ENCODE measurements around the gene PIP4K2B. TPM values are rescaled to one million over a fixed set of nuclear protein-coding genes. Genes with fewer than 3 reads are reported as not detected.

The PIP4K2B gene
- total and polyA plus RNA-seq, 2 experiments from 2014 or later, result 17.4 to 116 TPM

DNA sequence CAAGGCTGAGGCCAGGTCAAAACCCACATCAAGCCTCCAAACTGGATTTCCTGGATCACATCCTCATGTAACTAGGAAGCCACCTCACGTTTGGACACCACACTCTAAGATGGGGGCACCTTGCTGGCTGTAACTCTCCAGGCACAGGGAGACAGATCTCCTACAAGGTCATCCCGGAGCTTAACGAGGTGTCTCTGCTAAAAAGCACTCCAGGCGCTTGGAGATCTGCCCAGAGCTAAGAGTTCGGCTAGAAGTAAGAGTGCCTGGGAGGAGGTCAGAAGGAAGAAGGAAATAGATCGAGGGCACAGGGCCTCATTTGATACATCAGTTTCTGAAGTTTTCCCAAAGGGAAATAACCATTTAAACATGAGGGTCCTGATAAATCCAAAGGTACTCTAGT is 30.9 kb downstream of the PIP4K2B start:
- H3K4me1 ChIP-seq (ENCODE audit: low read depth), result no peaks in the 10 kb centered on the region
- H3K4me3 ChIP-seq, result no peak overlapping the region
- DNase-seq (ENCODE audit: low read depth in 1 of 2, low spot score in 1 of 2), result no peak
- TF ChIP-seq, protein P1, sequence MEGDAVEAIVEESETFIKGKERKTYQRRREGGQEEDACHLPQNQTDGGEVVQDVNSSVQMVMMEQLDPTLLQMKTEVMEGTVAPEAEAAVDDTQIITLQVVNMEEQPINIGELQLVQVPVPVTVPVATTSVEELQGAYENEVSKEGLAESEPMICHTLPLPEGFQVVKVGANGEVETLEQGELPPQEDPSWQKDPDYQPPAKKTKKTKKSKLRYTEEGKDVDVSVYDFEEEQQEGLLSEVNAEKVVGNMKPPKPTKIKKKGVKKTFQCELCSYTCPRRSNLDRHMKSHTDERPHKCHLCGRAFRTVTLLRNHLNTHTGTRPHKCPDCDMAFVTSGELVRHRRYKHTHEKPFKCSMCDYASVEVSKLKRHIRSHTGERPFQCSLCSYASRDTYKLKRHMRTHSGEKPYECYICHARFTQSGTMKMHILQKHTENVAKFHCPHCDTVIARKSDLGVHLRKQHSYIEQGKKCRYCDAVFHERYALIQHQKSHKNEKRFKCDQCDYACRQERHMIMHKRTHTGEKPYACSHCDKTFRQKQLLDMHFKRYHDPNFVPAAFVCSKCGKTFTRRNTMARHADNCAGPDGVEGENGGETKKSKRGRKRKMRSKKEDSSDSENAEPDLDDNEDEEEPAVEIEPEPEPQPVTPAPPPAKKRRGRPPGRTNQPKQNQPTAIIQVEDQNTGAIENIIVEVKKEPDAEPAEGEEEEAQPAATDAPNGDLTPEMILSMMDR (IDR thresholded peaks at IDR 0.05; ENCODE audit: low read depth, low read length), result no peak
- H3K27me3 ChIP-seq, result no peaks in the 10 kb centered on the region
- H3K9me3 ChIP-seq (ENCODE audit: low read depth), result no peaks in the 10 kb centered on the region
- peak overlapping the region; percentile 40 for H3K27ac ChIP-seq
- H3K36me3 ChIP-seq, result peaks cover 57% of the 10 kb centered on the region

DNA sequence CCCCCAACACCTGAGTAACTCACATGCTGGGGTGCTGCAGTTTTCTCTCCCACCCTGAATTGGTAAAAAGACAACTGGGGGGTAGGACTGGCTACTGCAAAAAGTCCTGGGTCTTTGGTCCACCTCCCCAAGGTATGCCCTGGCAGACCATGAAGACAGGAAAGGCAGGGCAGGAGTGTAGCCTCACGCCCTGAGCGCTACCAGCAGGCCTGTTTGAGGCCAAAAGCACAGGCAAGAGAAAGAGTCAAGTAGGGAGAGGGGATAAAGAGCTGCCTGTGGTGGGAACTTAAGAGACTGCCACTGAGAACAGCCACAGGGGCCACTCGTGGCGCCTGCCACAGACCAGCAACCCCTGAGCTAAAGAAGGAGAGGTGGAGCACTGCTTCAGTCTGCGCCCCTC is 33.0 kb downstream of the PIP4K2B start:
- Histone ChIP-seq H3K4me1 (ENCODE audit: low read depth) (no peaks in the 10 kb centered on the region), H3K27me3 (no peaks in the 10 kb centered on the region), H3K27ac (no peak overlapping the region), H3K36me3 (peaks cover 50% of the 10 kb centered on the region), H3K9me3 (ENCODE audit: low read depth) (no peaks in the 10 kb centered on the region), H3K4me3 (no peak overlapping the region)
- no peak for DNase-seq (ENCODE audit: low read depth in 1 of 2, low spot score in 1 of 2)
- TF ChIP-seq, protein P1 (IDR thresholded peaks at IDR 0.05; ENCODE audit: low read depth, low read length), result no peak

DNA sequence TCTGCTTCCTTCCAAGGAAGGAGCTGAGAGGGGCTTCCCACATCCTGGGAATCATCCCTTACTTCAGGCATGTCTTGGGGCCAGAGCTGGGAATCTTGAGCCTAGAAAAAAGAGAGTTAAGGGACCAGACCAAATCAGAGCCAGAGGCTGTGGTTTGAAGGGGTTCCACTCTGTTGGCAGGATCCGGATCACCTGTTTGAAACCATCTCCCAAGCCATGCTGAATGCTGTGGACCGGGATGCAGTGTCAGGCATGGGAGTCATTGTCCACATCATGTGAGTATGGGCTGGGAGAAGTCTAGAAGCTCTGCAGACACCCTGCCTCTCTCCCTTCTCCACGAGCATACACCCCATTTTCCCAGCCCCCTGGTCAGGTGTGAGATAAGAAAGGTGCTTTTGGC is 37.1 kb downstream of the PIP4K2B start:
- TF ChIP-seq, protein P1 (IDR thresholded peaks at IDR 0.05; ENCODE audit: low read depth, low read length), result no peak
- H3K4me3 ChIP-seq, result no peak overlapping the region
- no peak overlapping the region for H3K27ac ChIP-seq

DNA sequence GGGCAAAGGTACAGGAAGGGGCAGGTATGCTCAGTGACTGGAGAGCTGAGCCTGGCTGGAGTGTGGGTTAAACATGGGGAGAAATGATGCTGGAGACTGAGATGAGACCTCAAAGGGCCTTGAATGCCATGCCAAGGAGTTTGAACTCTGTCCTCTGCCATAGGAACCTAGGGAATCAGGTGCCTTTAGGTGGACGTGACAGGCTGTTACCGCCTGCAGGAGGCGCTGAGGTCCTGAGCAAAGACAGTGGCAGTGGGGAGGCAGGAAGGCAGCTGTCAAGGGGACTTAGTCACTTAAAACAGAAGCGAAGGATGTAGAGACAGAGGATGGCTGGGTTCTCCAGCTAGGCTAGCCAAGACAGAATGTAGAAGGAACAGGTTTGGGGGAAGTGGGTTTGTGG is 37.7 kb downstream of the PIP4K2B start:
- Histone ChIP-seq H3K27me3 (no peaks in the 10 kb centered on the region), H3K27ac (no peak overlapping the region), H3K4me3 (no peak overlapping the region), H3K36me3 (peaks cover 46% of the 10 kb centered on the region), H3K9me3 (ENCODE audit: low read depth) (no peaks in the 10 kb centered on the region), H3K4me1 (ENCODE audit: low read depth) (no peaks in the 10 kb centered on the region)
- TF ChIP-seq, protein P1 (IDR thresholded peaks at IDR 0.05; ENCODE audit: low read depth, low read length), result peak; percentile 36
- DNase-seq (ENCODE audit: low read depth in 1 of 2, low spot score in 1 of 2), result peak; percentile 35 to 36

More for the DNA sequence above, 37.1 kb downstream of the PIP4K2B start:
- no peak for DNase-seq (ENCODE audit: low read depth in 1 of 2, low spot score in 1 of 2)
- Histone ChIP-seq H3K4me1 (ENCODE audit: low read depth) (no peaks in the 10 kb centered on the region), H3K36me3 (peaks cover 47% of the 10 kb centered on the region), H3K27me3 (no peaks in the 10 kb centered on the region), H3K9me3 (ENCODE audit: low read depth) (no peaks in the 10 kb centered on the region)

DNA sequence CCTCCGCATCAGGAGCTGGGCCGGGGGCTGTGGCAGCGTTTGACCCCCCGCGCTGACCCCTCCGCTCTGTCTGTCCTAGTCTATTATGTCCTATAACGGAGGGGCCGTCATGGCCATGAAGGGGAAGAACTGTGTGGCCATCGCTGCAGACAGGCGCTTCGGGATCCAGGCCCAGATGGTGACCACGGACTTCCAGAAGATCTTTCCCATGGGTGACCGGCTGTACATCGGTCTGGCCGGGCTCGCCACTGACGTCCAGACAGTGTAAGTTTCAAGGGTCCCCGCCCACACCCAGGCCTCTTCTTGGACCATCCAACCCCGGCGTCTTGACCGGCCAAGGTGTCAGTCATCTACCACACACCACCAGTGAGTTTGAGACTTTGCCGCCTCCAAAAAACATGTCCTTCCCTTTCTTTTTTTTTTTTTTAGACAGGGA is 46.3 kb downstream of the PIP4K2B start:
- DNase-seq (ENCODE audit: low read depth in 1 of 2, low spot score in 1 of 2), result no peak
- Histone ChIP-seq H3K4me3 (peak overlapping the region; percentile 97), H3K4me1 (ENCODE audit: low read depth) (peaks cover 12% of the 10 kb centered on the region), H3K27me3 (no peaks in the 10 kb centered on the region), H3K27ac (peak overlapping the region; percentile 44), H3K9me3 (ENCODE audit: low read depth) (no peaks in the 10 kb centered on the region), H3K36me3 (peaks cover 10% of the 10 kb centered on the region)
- TF ChIP-seq, protein P1 (IDR thresholded peaks at IDR 0.05; ENCODE audit: low read depth, low read length), result no peak
